ENCODE measurements around the gene CLCF1. TPM values are rescaled to one million over a fixed set of nuclear protein-coding genes. Genes with fewer than 3 reads are reported as not detected.
"Not testable (repeated sequence)": the region's sequence is repeated elsewhere in the genome, so short reads cannot be mapped to it uniquely, and the experiment has no call there.

The CLCF1 gene
- total RNA-seq, 1 donor = 0.81 TPM

- DNase-seq (ENCODE audit: low read depth in 2 of 3, low spot score in 2 of 3) = peak in 2 of 3 donors; percentile 76 to 88
These were observed 35.9 kb upstream of the CLCF1 start for GRCh38 chr11:67409261-67409666.

GRCh38 chr11:67408437-67409200 is 35.2 kb upstream of the CLCF1 start:
- no peak for DNase-seq (ENCODE audit: low read depth in 2 of 3, low spot score in 2 of 3)

GRCh38 chr11:67407688-67408163 is 34.3 kb upstream of the CLCF1 start:
- DNase-seq (ENCODE audit: low read depth in 2 of 3, low spot score in 2 of 3) = no peak

- no peak for DNase-seq (ENCODE audit: low read depth in 2 of 3, low spot score in 2 of 3)
These were observed 33.7 kb upstream of the CLCF1 start for GRCh38 chr11:67406969-67407687.

- DNase-seq (ENCODE audit: low read depth in 2 of 3, low spot score in 2 of 3) = no peak
These were observed 33.1 kb upstream of the CLCF1 start for GRCh38 chr11:67406420-67406968.

GRCh38 chr11:67405688-67406339 is 32.4 kb upstream of the CLCF1 start:
- DNase-seq (ENCODE audit: low read depth in 2 of 3, low spot score in 2 of 3) = no peak

- no peak for DNase-seq (ENCODE audit: low read depth in 2 of 3, low spot score in 2 of 3)
These were observed 31.8 kb upstream of the CLCF1 start for GRCh38 chr11:67405196-67405567.

- no peak for DNase-seq (ENCODE audit: low read depth in 2 of 3, low spot score in 2 of 3)
These were observed 31.3 kb upstream of the CLCF1 start for GRCh38 chr11:67404515-67405195.

GRCh38 chr11:67403085-67403484 is 29.7 kb upstream of the CLCF1 start:
- DNase-seq (ENCODE audit: low read depth in 2 of 3, low spot score in 2 of 3) = not testable (repeated sequence)

- not testable (repeated sequence) for DNase-seq (ENCODE audit: low read depth in 2 of 3, low spot score in 2 of 3)
These were observed 28.9 kb upstream of the CLCF1 start for GRCh38 chr11:67402192-67402839.

GRCh38 chr11:67401495-67402191 is 28.2 kb upstream of the CLCF1 start, which contains the start of gene PPP1CA:
Gene PPP1CA, minus strand, starts transcription at chr11:67401858. Its CDS starts 76 bp downstream, at chr11:67401782.
- peak; percentile 85 to 90 (median 88) for DNase-seq (ENCODE audit: low read depth in 2 of 3, low spot score in 2 of 3)

- DNase-seq (ENCODE audit: low read depth in 2 of 3, low spot score in 2 of 3) = no peak
These were observed 27.6 kb upstream of the CLCF1 start for GRCh38 chr11:67400942-67401494.

- DNase-seq (ENCODE audit: low read depth in 2 of 3, low spot score in 2 of 3) = no peak
These were observed 27.0 kb upstream of the CLCF1 start for GRCh38 chr11:67400251-67400941.

- DNase-seq (ENCODE audit: low read depth in 2 of 3, low spot score in 2 of 3) = no peak
These were observed 25.5 kb upstream of the CLCF1 start for GRCh38 chr11:67398661-67399563.

GRCh38 chr11:67397986-67398660 is 24.7 kb upstream of the CLCF1 start:
- no peak for DNase-seq (ENCODE audit: low read depth in 2 of 3, low spot score in 2 of 3)

GRCh38 chr11:67397536-67397935 is 24.1 kb upstream of the CLCF1 start:
- no peak for DNase-seq (ENCODE audit: low read depth in 2 of 3, low spot score in 2 of 3)

Measured in hematopoietic multipotent progenitor cell (in vitro differentiated cells).